HEK293T (cell line): ENCODE results near the gene UQCR10.

Experiments used
- BHLHE40 ChIP-seq: fragments of 450-650 bp; IDR thresholded peaks from 2 replicates; pipeline ENCODE4 v1.6.1; 2016; ENCODE audit warnings: mild to moderate bottlenecking, moderate library complexity, borderline replicate concordance
- FOXM1 ChIP-seq: fragments of 450-650 bp; IDR thresholded peaks from 2 replicates; pipeline ENCODE4 v1.6.1; 2017; ENCODE audit warnings: mild to moderate bottlenecking, borderline replicate concordance
- LEF1 ChIP-seq: fragments of 450-650 bp; IDR thresholded peaks from 2 replicates; pipeline ENCODE4 v1.6.1; 2017; ENCODE audit warnings: mild to moderate bottlenecking, borderline replicate concordance
- NFRKB ChIP-seq: fragments of 450-650 bp; IDR thresholded peaks from 2 replicates; pipeline ENCODE4 v1.6.1; 2016; ENCODE audit warnings: mild to moderate bottlenecking, moderate library complexity
- SP1 ChIP-seq: fragments of 450-650 bp; IDR thresholded peaks from 2 replicates; pipeline ENCODE4 v1.6.1; 2017
- TARDBP ChIP-seq: fragments of 450-650 bp; IDR thresholded peaks from 2 replicates; pipeline ENCODE4 v1.6.1; 2016
- TF ChIP-seq, protein P1 (sequence below): fragments of 450-650 bp; IDR thresholded peaks from 2 replicates; pipeline ENCODE4 v1.6.1; 2016

DNA sequence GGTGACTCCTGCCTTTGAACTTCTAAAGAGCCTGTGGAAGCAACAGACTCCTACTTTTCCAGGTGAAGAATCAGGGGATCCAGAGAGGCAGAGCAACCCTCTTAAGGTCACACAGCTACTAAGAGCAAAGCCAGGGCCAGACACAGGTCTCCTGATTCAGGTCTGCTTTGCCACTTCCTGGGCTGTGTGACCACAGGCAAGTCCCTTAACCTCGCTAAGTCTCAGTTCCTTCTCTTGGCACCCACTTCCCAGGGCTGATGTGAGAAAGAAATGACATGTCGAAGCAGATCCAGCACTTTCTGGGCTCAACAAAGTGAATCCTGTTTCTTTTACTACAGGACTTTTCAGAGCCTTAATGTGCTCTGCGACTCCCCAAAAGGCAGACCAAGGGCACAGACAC, 30.2 kb downstream of the UQCR10 start:
- TF ChIP-seq NFRKB, result no peak
- TF ChIP-seq LEF1, result no peak
- TF ChIP-seq BHLHE40, result no peak
- no peak for TF ChIP-seq SP1
- TF ChIP-seq, protein P1, sequence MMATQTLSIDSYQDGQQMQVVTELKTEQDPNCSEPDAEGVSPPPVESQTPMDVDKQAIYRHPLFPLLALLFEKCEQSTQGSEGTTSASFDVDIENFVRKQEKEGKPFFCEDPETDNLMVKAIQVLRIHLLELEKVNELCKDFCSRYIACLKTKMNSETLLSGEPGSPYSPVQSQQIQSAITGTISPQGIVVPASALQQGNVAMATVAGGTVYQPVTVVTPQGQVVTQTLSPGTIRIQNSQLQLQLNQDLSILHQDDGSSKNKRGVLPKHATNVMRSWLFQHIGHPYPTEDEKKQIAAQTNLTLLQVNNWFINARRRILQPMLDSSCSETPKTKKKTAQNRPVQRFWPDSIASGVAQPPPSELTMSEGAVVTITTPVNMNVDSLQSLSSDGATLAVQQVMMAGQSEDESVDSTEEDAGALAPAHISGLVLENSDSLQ, result no peak
- no peak for TF ChIP-seq FOXM1
- no peak for TF ChIP-seq TARDBP
